Peyer's patch (tissue), 4 donors: ENCODE results near the gene CATSPERZ. TPM values are rescaled to one million over a fixed set of nuclear protein-coding genes. Genes with fewer than 3 reads are reported as not detected.

Source experiments
- DNase-seq, 3 donors: peaks; one replicate each; pipeline ENCODE4 v3.0.0-alpha.2; 2017 to 2019
- H3K27ac ChIP-seq, 4 donors: fragments of 200-600 bp; sonication (generic); one replicate each; pipeline ENCODE4 v1.5.1; 2016 to 2019
- H3K27me3 ChIP-seq, 2 donors: fragments of 200-600 bp; sonication (generic); one replicate each; pipeline ENCODE4 v1.5.1; 2019
- H3K36me3 ChIP-seq, 3 donors: fragments of 200-600 bp; sonication (generic); one replicate each; pipeline ENCODE4 v1.5.1; 2016 to 2019
- H3K4me1 ChIP-seq, 4 donors: fragments of 200-600 bp; sonication (generic); one replicate each; pipeline ENCODE4 v1.5.1; 2016 to 2019
- H3K4me3 ChIP-seq, 4 donors: fragments of 200-600 bp; sonication (generic); 1 replicate in 3 of 4; 2 replicates in 1 of 4; pipeline ENCODE4 v1.5.1; 2016 to 2019; ENCODE audit warnings: mild to moderate bottlenecking in 1 of 4
- H3K9me3 ChIP-seq, 4 donors: fragments of 200-600 bp; sonication (generic); one replicate each; pipeline ENCODE4 v1.5.1; 2016 to 2019; ENCODE audit warnings: mild to moderate bottlenecking in 1 of 4
- POLR2A ChIP-seq, 2 donors: fragments of 450-650 bp; IDR thresholded peaks; one replicate each; pipeline ENCODE4 v1.5.1; 2017; ENCODE audit warnings: antibody characterized with exemption in 2 of 2, mild to moderate bottlenecking in 2 of 2, moderate library complexity in 2 of 2
- total RNA-seq, 4 donors: library from RNA; depleted of rRNA; stranded (reverse); fragments of >200 nt; gene quantifications; one replicate each; pipeline ENCODE4 v1.1.0, GENCODE V29; 2016
- TF ChIP-seq, protein P1 (sequence below), 6 experiments: fragments of 450-650 bp in 4 of 6; fragments of 200-600 bp in 2 of 6; sonication (generic) in 1 of 6; IDR thresholded peaks; one replicate each; pipeline ENCODE4 v1.5.1; 2017 to 2019; ENCODE audit warnings: antibody characterized with exemption in 6 of 6, mild to moderate bottlenecking in 3 of 6, moderate library complexity in 1 of 6

Gene CATSPERZ
- total RNA-seq, 4 donors from 2014 or later, result 9.9 TPM; not detected in 3

DNA sequence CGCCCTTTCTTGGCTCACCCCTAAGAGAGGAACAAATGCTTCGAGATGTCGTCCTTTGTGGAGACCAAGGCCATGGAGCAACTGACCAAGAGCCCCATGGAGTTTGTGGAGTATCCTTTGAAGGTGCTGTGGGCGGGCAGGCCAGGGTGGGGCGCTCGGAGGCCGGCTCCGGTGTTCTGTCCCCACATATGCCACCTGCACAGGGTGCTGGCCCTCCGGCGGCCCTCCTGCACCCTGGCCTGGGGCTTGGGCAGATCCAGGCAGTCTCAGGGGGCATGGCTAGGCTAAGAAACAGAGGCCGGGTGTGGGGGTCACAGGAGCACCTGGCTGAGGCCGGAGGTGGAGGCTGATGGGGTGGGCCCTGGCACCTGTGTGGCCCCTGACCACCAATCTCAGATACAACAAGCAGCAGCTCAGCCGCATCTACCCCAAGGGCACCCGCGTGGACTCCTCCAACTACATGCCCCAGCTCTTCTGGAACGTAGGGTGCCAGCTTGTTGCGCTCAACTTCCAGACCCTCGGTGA lies 38.5 kb upstream of the CATSPERZ start:
- no peak for DNase-seq
- Histone ChIP-seq H3K27me3 (no peaks in the 10 kb centered on the region), H3K27ac (no peak overlapping the region), H3K4me1 (peaks cover 0 to 34% (median 0%) of the 10 kb centered on the region in 4 donors), H3K4me3 (no peak overlapping the region), H3K9me3 (no peaks in the 10 kb centered on the region), H3K36me3 (peaks cover 0 to 96% (median 0%) of the 10 kb centered on the region in 3 donors)
- no peak for TF ChIP-seq POLR2A (IDR thresholded peaks at IDR 0.05)
- TF ChIP-seq, protein P1, sequence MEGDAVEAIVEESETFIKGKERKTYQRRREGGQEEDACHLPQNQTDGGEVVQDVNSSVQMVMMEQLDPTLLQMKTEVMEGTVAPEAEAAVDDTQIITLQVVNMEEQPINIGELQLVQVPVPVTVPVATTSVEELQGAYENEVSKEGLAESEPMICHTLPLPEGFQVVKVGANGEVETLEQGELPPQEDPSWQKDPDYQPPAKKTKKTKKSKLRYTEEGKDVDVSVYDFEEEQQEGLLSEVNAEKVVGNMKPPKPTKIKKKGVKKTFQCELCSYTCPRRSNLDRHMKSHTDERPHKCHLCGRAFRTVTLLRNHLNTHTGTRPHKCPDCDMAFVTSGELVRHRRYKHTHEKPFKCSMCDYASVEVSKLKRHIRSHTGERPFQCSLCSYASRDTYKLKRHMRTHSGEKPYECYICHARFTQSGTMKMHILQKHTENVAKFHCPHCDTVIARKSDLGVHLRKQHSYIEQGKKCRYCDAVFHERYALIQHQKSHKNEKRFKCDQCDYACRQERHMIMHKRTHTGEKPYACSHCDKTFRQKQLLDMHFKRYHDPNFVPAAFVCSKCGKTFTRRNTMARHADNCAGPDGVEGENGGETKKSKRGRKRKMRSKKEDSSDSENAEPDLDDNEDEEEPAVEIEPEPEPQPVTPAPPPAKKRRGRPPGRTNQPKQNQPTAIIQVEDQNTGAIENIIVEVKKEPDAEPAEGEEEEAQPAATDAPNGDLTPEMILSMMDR (IDR thresholded peaks at IDR 0.05), result no peak

DNA sequence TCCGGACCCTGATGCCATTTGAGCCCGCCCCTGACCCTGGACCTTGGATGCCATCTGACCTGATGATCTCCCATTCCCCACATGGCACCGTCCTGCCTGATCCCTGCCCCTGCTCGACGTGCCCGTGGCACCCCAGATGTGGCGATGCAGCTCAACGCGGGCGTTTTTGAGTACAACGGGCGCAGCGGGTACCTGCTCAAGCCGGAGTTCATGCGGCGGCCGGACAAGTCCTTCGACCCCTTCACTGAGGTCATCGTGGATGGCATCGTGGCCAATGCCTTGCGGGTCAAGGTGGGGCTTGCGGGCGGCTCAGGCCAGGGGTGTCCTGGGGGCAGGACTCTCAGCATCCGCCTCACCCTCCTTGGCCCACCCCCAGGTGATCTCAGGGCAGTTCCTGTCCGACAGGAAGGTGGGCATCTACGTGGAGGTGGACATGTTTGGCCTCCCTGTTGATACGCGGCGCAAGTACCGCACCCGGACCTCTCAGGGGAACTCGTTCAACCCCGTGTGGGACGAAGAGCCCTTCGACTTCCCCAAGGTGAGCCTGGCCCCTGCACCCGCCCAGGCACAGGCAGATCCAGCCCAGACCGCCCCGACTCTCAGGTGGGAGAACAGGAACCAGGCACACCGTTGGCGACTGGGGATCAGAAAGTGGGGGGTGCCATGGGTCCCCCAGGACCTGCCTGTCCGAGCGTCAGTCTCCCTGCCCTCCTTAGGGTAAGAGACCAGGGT lies 37.7 kb upstream of the CATSPERZ start:
- Histone ChIP-seq H3K4me3 (no peak overlapping the region), H3K27ac (no peak overlapping the region), H3K9me3 (no peaks in the 10 kb centered on the region), H3K36me3 (peaks cover 0 to 95% (median 0%) of the 10 kb centered on the region in 3 donors), H3K4me1 (peaks cover 0 to 40% (median 0%) of the 10 kb centered on the region in 4 donors), H3K27me3 (no peaks in the 10 kb centered on the region)
- TF ChIP-seq, protein P1 (IDR thresholded peaks at IDR 0.05), result no peak
- no peak for TF ChIP-seq POLR2A (IDR thresholded peaks at IDR 0.05)
- no peak for DNase-seq

GRCh38 chr11:64263021-64263946 lies 36.9 kb upstream of the CATSPERZ start:
- peaks cover under 1 to 49% (median 5%) of the 10 kb centered on the region in 4 donors for H3K4me1 ChIP-seq
- DNase-seq, result no peak
- no peaks in the 10 kb centered on the region for H3K27me3 ChIP-seq
- peaks cover 0 to 87% (median 0%) of the 10 kb centered on the region in 3 donors for H3K36me3 ChIP-seq
- no peaks in the 10 kb centered on the region for H3K9me3 ChIP-seq
- no peak overlapping the region for H3K27ac ChIP-seq
- no peak overlapping the region for H3K4me3 ChIP-seq
- TF ChIP-seq, protein P1 (IDR thresholded peaks at IDR 0.05), result no peak
- no peak for TF ChIP-seq POLR2A (IDR thresholded peaks at IDR 0.05)

GRCh38 chr11:64263947-64264317 lies 36.2 kb upstream of the CATSPERZ start:
- Histone ChIP-seq H3K4me1 (peaks cover 7 to 55% (median 10%) of the 10 kb centered on the region in 4 donors), H3K36me3 (peaks cover 0 to 80% (median 0%) of the 10 kb centered on the region in 3 donors), H3K4me3 (no peak overlapping the region), H3K9me3 (no peaks in the 10 kb centered on the region), H3K27me3 (no peaks in the 10 kb centered on the region), H3K27ac (no peak overlapping the region)
- TF ChIP-seq, protein P1 (IDR thresholded peaks at IDR 0.05), result no peak
- no peak for TF ChIP-seq POLR2A (IDR thresholded peaks at IDR 0.05)
- no peak for DNase-seq

DNA sequence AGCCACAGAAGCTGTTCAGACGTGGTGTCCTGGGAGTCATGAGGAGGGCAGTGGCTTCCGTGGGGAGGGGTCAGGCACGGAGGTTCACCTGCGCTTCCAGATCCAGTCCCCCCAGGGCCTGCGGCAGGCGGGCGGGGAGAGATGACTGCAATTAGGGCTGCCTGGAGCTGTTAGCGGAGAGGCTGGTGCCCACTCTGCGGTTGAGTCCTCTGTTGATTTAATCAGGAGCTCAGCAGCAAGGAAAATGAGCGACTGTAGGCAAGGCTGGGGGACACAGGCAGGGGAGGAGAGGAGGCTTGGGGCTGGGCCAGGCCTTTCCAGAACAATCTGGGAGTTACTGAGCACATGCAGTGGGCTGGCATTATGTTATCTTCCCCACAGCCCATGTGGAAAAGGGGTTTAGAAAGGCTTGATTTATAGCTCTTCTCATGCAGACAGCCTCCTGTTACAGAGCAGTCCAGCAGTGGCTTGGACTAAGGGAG lies 35.7 kb upstream of the CATSPERZ start:
- Histone ChIP-seq H3K4me1 (peaks cover 7 to 57% (median 12%) of the 10 kb centered on the region in 4 donors), H3K9me3 (no peaks in the 10 kb centered on the region), H3K36me3 (peaks cover 0 to 75% (median 0%) of the 10 kb centered on the region in 3 donors), H3K4me3 (no peak overlapping the region), H3K27ac (peak overlapping the region in 1 of 4 donors; percentile 30), H3K27me3 (no peaks in the 10 kb centered on the region)
- no peak for TF ChIP-seq POLR2A (IDR thresholded peaks at IDR 0.05)
- TF ChIP-seq, protein P1 (IDR thresholded peaks at IDR 0.05), result no peak
- no peak for DNase-seq
